Measurements from ENCODE around the gene CTSS.
"Not testable (repeated sequence)": the region's sequence is repeated elsewhere in the genome, so short reads cannot be mapped to it uniquely, and the experiment has no call there.

CTSS gene

GRCh38 chr1:150765296-150765976 lies at the start of gene CTSS:
CTSS (minus strand) TSS chr1:150765778; CDS start chr1:150764763, 1,015 bp downstream.
- DNase-seq: peak; percentile 94

DNA sequence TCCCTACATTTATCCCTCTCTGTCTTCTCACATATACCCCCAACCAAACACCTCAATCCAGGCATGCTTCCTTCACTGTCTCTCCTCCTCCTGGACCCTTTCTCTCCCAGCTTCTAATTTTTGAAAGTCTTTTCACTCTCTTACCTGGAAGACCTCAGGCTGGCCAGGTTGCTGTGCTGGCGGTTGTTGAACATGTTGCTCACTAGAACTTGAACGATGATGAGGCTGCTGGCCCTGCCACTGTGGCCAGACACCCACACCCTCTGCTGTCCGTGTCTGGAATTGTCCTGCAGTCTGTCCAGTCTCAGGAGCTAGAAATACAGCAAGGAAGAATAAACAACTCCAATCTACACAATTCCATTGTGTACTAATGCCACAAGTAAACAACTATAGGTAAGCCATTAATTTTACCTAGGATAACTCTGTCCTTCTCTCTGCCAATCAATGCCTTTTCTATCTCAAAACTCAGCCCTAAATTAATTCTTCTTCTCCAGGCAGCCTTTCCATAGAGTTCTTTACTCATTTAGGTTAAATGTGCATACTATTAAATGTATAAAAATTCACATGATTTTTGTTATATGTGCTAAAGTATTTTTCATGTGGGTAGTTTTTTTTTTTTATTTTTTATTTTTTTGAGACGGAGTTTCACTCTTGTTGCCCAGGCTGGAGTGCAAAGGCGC lies 47.6 kb upstream of the CTSS start:
- no peak for DNase-seq

- DNase-seq: no peak
These were observed 45.5 kb upstream of the CTSS start for GRCh38 chr1:150810958-150811659.

DNA sequence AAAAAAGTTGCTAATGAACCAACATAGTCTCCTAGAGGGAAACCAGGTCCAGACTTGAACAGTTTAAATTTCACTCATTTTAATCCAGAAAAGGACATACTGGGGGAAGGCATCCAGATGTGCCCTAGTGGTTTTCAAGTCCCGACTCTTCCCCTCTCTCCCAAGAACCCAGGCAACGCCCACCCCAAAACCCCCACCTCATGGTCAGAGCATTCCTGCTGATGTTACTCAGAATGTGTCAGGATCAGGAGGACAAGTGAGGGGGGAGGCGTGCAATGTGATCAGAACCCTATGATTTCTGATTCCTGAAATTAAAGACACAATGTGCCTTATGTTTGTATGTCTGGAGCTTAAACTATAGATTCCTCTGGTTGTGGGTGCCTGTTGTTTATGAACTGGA lies 44.1 kb upstream of the CTSS start:
- no peak for DNase-seq

GRCh38 chr1:150808846-150809245 lies 43.3 kb upstream of the CTSS start:
- DNase-seq: no peak

- DNase-seq: no peak
These were observed 42.5 kb upstream of the CTSS start, which contains the start of gene CTSK for GRCh38 chr1:150808121-150808520. CTSK (minus strand) TSS chr1:150808260; CDS start chr1:150806805, 1,455 bp downstream.

DNA sequence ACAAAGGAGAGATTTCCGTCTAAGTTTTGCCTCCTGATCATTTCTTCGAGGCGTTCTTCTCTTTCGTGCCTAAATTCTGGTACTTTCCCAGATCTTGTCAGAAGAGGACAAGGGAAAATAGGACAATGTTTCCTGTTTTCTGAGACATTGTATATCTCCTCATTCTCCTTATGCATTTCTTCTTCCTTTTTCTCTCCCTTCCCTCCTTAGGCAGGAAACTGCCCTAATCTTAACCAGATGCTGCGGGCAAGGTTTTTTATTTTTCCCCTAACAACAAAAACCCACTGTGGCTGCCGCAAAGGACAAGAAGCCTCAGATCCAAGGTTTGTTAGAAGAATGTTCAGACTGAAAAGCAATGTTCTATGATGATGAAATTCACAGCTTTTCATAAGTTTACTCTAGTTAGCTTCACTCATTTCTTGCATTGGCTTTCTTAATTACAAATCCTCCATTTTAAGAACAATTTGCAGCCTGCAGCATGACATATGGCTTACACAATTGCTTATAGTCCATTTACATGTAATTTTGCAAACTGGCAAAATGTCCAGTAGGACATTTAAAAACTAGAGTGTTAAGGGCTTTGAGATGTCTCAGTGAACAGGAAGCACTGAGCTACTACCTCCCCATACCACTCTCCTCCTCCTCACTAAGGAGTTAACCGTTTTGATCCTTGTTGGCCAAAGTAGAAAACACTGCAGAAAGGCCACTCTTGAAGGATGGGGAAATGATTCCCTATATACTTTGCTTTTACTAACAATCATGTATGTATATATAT lies 41.9 kb upstream of the CTSS start:
- DNase-seq: no peak

GRCh38 chr1:150805899-150806298 lies 40.3 kb upstream of the CTSS start:
- no peak for DNase-seq

GRCh38 chr1:150804671-150805070 lies 39.1 kb upstream of the CTSS start:
- no peak for DNase-seq

- no peak for DNase-seq
These were observed 33.5 kb upstream of the CTSS start for GRCh38 chr1:150799089-150799488.

- no peak for DNase-seq
These were observed 32.9 kb upstream of the CTSS start for GRCh38 chr1:150798525-150798924.

DNA sequence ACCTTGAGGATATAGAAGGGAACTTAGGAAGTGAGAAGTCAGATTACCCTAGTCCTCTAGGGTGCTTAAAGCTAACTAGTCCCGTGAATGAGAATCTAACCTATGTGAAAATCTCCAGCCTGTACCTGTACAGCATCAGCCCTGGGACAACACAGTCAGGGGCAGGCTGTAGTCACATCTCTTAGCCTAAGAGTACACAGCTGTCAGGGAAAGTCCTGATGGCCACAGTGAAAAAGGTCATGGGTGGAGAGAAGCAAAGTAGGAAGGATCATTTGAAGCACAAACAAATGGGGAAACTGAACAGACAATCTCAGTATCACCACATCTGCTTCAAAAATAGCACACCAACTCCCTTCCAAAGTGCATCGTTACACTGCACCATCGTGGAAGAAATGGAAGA lies 30.8 kb upstream of the CTSS start:
- DNase-seq: no peak

- DNase-seq: not testable (repeated sequence)
These were observed 28.2 kb upstream of the CTSS start for GRCh38 chr1:150793778-150794177.

GRCh38 chr1:150793221-150793620 lies 27.6 kb upstream of the CTSS start:
- DNase-seq: no peak

GRCh38 chr1:150791585-150791984 lies 26.0 kb upstream of the CTSS start:
- DNase-seq: no peak

DNA sequence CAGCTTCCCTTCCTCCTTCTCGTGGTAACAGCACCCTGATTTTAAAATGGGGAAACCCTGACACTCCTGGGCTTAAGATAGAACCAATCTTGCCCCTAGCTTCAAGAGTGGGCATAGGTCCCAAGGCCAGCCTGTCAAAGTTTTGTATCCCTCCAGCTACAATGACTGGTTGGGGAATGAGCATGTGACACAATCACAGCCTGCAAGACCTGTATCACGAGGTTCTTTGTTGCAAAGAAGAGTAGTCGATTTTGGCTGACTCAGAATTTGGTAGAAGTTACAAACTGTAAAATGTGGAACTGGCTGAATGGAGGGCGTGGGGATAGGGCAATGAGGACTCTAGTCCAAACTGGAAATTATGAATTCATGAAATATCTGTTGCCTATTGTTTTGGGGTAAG lies 23.8 kb upstream of the CTSS start:
- no peak for DNase-seq

DNA sequence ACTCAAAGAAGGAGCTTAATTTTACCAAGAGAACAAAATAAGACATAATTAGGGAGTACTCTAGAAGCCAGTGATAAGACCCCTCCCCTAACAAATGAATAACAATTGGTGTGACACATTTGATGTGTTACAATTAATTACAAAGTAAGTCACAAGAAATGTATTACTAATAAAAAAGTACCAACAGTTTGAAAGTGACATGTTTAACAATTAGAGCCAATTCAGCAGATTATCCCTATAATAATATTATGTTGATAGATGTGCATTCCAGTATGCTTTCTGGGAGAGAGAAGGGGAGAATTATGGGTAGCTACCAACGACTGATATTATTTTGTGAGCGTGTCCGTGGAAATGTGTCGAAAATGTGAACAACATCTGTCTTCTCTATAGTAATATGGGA lies 23.4 kb upstream of the CTSS start:
- no peak for DNase-seq

DNA sequence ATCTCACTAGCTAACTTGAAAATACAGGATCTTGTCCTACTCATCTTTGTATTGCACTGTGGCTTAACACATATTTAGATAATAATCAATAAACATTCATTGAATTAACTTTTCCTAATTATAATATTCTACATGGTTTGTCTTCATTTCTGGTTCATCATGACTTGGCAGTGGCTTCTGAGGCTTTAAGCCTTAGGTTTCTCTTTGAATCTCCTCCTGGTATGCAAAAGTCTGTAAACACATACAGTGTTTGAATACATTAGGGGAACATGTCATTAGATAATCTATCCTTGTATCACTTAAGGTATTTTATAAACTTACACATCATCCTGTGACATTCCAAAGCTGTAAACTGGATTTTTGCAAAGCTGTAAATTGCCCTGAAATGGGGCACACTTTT lies 21.9 kb upstream of the CTSS start:
- no peak for DNase-seq

DNA sequence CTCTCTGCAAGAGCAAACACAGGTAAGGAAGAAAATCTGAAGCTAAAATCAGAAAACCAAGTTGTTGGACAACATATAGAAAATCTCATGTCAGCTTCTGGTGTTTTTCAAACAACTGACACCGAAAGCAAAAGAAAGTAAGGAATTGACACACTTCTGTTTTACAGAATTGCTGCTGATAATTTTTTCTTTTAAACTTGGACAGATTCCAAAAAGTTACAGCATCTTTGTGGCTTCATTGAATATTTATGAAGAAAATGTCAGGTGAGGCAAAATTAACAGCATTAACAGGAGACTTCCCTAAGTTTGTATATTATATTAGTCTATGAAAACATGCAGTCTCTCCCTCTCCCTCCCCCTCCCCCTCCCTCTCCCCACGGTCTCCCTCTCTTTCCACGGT lies 14.9 kb upstream of the CTSS start:
- DNase-seq: no peak

GRCh38 chr1:150778409-150778808 lies 12.8 kb upstream of the CTSS start:
- DNase-seq: no peak

GRCh38 chr1:150777544-150777943 lies 12.0 kb upstream of the CTSS start:
- DNase-seq: no peak

- not testable (repeated sequence) for DNase-seq
These were observed 10.4 kb upstream of the CTSS start for GRCh38 chr1:150775931-150776505.

GRCh38 chr1:150775276-150775675 lies 9.7 kb upstream of the CTSS start:
- DNase-seq: no peak

All from SIG-M5 (cell line).